GM12878 (cell line): ENCODE data around the gene LMTK3. TPM values are rescaled to one million over a fixed set of nuclear protein-coding genes. Genes with fewer than 3 reads are reported as not detected.

Experiments
- ATAC-seq: fragments of 200-7000 bp; cut with Tn5 transposase; 3 replicates; pipeline ENCODE4 v1.9.1; 2020; ENCODE audit warnings: mild to moderate bottlenecking, moderate library complexity
- BruUV-seq: library from RNA; stranded (reverse); fragments of 400-500 nt; replicated peaks from 2 replicates; lab custom pipeline; 2021; lab: Mats Ljungman, UMichigan
- CTCF ChIA-PET: fragments of 300-600 bp; sonication (Branson Sonifier 250); formaldehyde crosslinking; extraction: SDS; loops from one replicate; lab custom pipeline; 2021; ENCODE audit warnings: inconsistent platforms; lab: Yijun Ruan, JAX
- POLR2A ChIA-PET: fragments of 350-600 bp; formaldehyde crosslinking; extraction: SDS; loops from one replicate; lab custom pipeline; 2021; ENCODE audit warnings: inconsistent platforms; lab: Charles Lee
- RAD21 ChIA-PET: fragments of 300-600 bp; sonication (Branson Sonifier 250); formaldehyde crosslinking; loops from one replicate; lab custom pipeline; 2023; ENCODE audit warnings: antibody characterized with exemption; ENCODE audit not compliant: unreplicated experiment; lab: Charles Lee
- SMC1A ChIA-PET: fragments of 300-600 bp; sonication (Branson Sonifier 250); formaldehyde crosslinking; loops from one replicate; lab custom pipeline; 2023; ENCODE audit not compliant: unreplicated experiment, uncharacterized antibody; lab: Charles Lee
- DNase-seq: peaks from one replicate; pipeline ENCODE4 v3.0.0-alpha.2; 2011; ENCODE audit warnings: low read depth, low spot score
- FAIRE-seq: peaks from 3 replicates; lab custom pipeline; 2011; peaks lifted over from hg19 to GRCh38; lab: Jason Lieb, UNC
- H2AFZ ChIP-seq: 2 replicates; pipeline ENCODE4 v1.6.0; 2011; ENCODE audit warnings: low read depth, low read length, control low read depth; ENCODE audit not compliant: control insufficient read depth
- H3K27ac ChIP-seq: 2 replicates; pipeline ENCODE4 v1.5.1; 2011; ENCODE audit warnings: control low read depth; ENCODE audit not compliant: control insufficient read depth, insufficient read depth
- H3K27me3 ChIP-seq, 2 experiments: replicated peaks in 1 of 2; 2 replicates each; pipeline versions ENCODE4 v1.6.0 to v1.6.1; 2011; ENCODE audit warnings: low read length in 1 of 2; ENCODE audit not compliant: control insufficient read depth in 2 of 2, insufficient read depth in 2 of 2
- H3K36me3 ChIP-seq, 2 experiments: 2 replicates each; pipeline ENCODE4 v1.5.1; 2011; ENCODE audit warnings: low read length in 1 of 2; ENCODE audit not compliant: control insufficient read depth in 2 of 2, insufficient read depth in 2 of 2
- H3K4me1 ChIP-seq: 2 replicates; pipeline ENCODE4 v1.6.1; 2011; ENCODE audit warnings: mild to moderate bottlenecking, low read length, moderate library complexity, mixed read lengths; ENCODE audit not compliant: control insufficient read depth, insufficient read depth
- H3K4me2 ChIP-seq: 2 replicates; pipeline ENCODE4 v1.6.0; 2011; ENCODE audit warnings: control low read depth; ENCODE audit not compliant: control insufficient read depth, insufficient read depth
- H3K4me3 ChIP-seq: fragments of 200-600 bp; sonication (generic); 2 replicates; pipeline ENCODE4 v1.5.1; 2016
- H3K79me2 ChIP-seq: 2 replicates; pipeline ENCODE4 v1.6.0; 2011; ENCODE audit warnings: low read length; ENCODE audit not compliant: control insufficient read depth, insufficient read depth
- H3K9ac ChIP-seq: 2 replicates; pipeline ENCODE4 v1.8.0; 2011; ENCODE audit warnings: low read length, control low read depth, mixed read lengths; ENCODE audit not compliant: control insufficient read depth, insufficient read depth
- H3K9me3 ChIP-seq: replicated peaks from 3 replicates; pipeline ENCODE4 v1.5.1; 2011; ENCODE audit warnings: mild to moderate bottlenecking, low read length; ENCODE audit not compliant: control insufficient read depth, insufficient read depth
- H4K20me1 ChIP-seq: 2 replicates; pipeline ENCODE4 v1.6.0; 2011; ENCODE audit not compliant: control insufficient read depth, insufficient read depth
- CHD1 ChIP-seq: IDR thresholded peaks from 2 replicates; pipeline ENCODE4 v1.6.1; 2012; ENCODE audit warnings: low read depth, low read length, improper control_type of control experiment
- HDAC6 ChIP-seq: fragments of 200-600 bp; sonication (generic); IDR thresholded peaks from one replicate; pipeline ENCODE4 v1.8.0; 2017; ENCODE audit warnings: antibody characterized with exemption; ENCODE audit not compliant: unreplicated experiment
- TBL1XR1 ChIP-seq: IDR thresholded peaks from 2 replicates; pipeline ENCODE4 v1.6.1; 2012; ENCODE audit warnings: low read depth, low read length, improper control_type of control experiment
- YY1 ChIP-seq: IDR thresholded peaks from 2 replicates; pipeline ENCODE4 v1.6.1; 2011; ENCODE audit warnings: low read depth, mild to moderate bottlenecking, low read length
- ZBTB11 ChIP-seq: fragments of 450-650 bp; formaldehyde crosslinking; IDR thresholded peaks from 2 replicates; pipeline ENCODE4 v1.5.0; 2022; ENCODE audit warnings: mild to moderate bottlenecking, missing genetic modification characterization
- WGBS: methylation state at CpG from one replicate; pipeline ENCODE4 v1.1.6; 2016; ENCODE audit warnings: low lambda C conversion rate; ENCODE audit not compliant: insufficient replicate concordance, insufficient coverage; ENCODE audit errors: missing lambda C conversion rate; 5-methylcytosine and 5-hydroxymethylcytosine counted together
- in situ Hi-C: fragments of 300-500 bp; cut with MboI; formaldehyde crosslinking; loops from 9 replicates; pipeline ENCODE4 v1.14.3; 2018; ENCODE audit warnings: mixed read lengths
- intact Hi-C: fragments of 100-400 bp; cut with micrococcal nuclease; formaldehyde crosslinking; loops from one replicate; pipeline ENCODE4 v1.14.2; 2022; ENCODE audit not compliant: unreplicated experiment
- polyA plus RNA-seq, 11 experiments: library from polyadenylated mRNA; depleted of rRNA in 4 of 11; unstranded in 6 of 11; stranded (reverse) in 5 of 11; fragments of >200 nt; fragmentation: Nextera tagmentation in 4 of 11; fragmentation: Illumina TruSeq in 1 of 11; extraction: Ambion mirVana in 4 of 11; extraction: Trizol in 1 of 11; gene quantifications; 1 replicate in 1 of 11; 2 replicates in 10 of 11; pipeline versions ENCODE4 v1.2.1 to v1.2.3, GENCODE V29; 2011 to 2016; ENCODE audit warnings: inconsistent platforms in 2 of 11, missing spikeins in 2 of 11, low read depth in 1 of 11
- total RNA-seq, 4 experiments: library from RNA; depleted of rRNA in 3 of 4; stranded (reverse); fragments of >200 nt in 3 of 4; fragmentation: Illumina TruSeq in 1 of 4; extraction: Trizol in 1 of 4; gene quantifications; 2 replicates each; pipeline versions ENCODE4 v1.2.1 to v1.2.3, GENCODE V29; 2013 to 2021

The LMTK3 gene
- total and polyA plus RNA-seq, 10 of the 15 experiments (the other 5 are each of a cell fraction or from before 2014, with no cell fraction given) = under 0.01 to 0.28 (median 0.04) TPM; not detected in 3

- no peak for TF ChIP-seq ZBTB11
- no peak for TF ChIP-seq HDAC6
- no peak for TF ChIP-seq TBL1XR1
- TF ChIP-seq, all 136 proteins: peak for 0
These were observed 13.1 kb upstream of the LMTK3 start (continued) for GRCh38 chr19:48524732-48525131.

- Histone ChIP-seq H3K9ac (no peak overlapping the region), H3K9me3 (no peaks in the 10 kb centered on the region; the same call in none of the 3 replicates), H3K36me3 (no peaks in the 10 kb centered on the region), H3K4me3 (no peak overlapping the region), H3K4me2 (no peak overlapping the region), H3K4me1 (no peaks in the 10 kb centered on the region), H3K79me2 (no peaks in the 10 kb centered on the region), H2AFZ (no peak overlapping the region), H4K20me1 (no peaks in the 10 kb centered on the region), H3K27me3 (no peaks in the 10 kb centered on the region), H3K27ac (no peak overlapping the region)
- FAIRE-seq = no peak
- DNase-seq = no peak
- in situ Hi-C loops (no loop called here), intact Hi-C loops (no loop called here)
- ChIA-PET RAD21 (no interaction called here), POLR2A (interaction anchor here (0.6 kb wide), 1 partner anchor 8 kb away, joined by 5 read pairs; no protein-coding TSS in a partner anchor), CTCF (interaction anchor here (0.6 to 1.8 kb wide), 3 partner anchors 9 to 60 kb away, joined by 3 to 6 read pairs (median 3); no protein-coding TSS in a partner anchor), SMC1A (interaction anchor here (1.2 kb wide), 1 partner anchor 85 kb away, joined by 3 read pairs; no protein-coding TSS in a partner anchor)
- no peak for ATAC-seq
- 19% methylated on average over 2 of the region's 2 CpGs for WGBS
- TF ChIP-seq YY1 = 0 out of 2 replicates have a peak, but pooled peaks have one; percentile 24
- TF ChIP-seq CHD1 = no peak
- BruUV-seq = no TSS peak
These were observed 12.6 kb upstream of the LMTK3 start for GRCh38 chr19:48524221-48524620.
